ENCODE measurements around the gene POLE4.

POLE4 gene

GRCh38 chr2:75002007-75002406 lies 43.6 kb downstream of the POLE4 start:
- no peak for DNase-seq (ENCODE audit: low spot score)

GRCh38 chr2:75003276-75003675 lies 44.8 kb downstream of the POLE4 start:
- no peak for DNase-seq (ENCODE audit: low spot score)

GRCh38 chr2:75003773-75004172 lies 45.3 kb downstream of the POLE4 start:
- no peak for DNase-seq (ENCODE audit: low spot score)

- DNase-seq (ENCODE audit: low spot score) = no peak
Measured at GRCh38 chr2:75006041-75006440, 47.6 kb downstream of the POLE4 start.

- no peak for DNase-seq (ENCODE audit: low spot score)
Measured at GRCh38 chr2:75007061-75007460, 48.6 kb downstream of the POLE4 start.

- no peak for DNase-seq (ENCODE audit: low spot score)
Measured at GRCh38 chr2:75007819-75008218, 49.4 kb downstream of the POLE4 start.

GRCh38 chr2:75010571-75010970 lies 52.1 kb downstream of the POLE4 start:
- DNase-seq (ENCODE audit: low spot score) = no peak

- no peak for DNase-seq (ENCODE audit: low spot score)
Measured at GRCh38 chr2:75012080-75012479, 53.6 kb downstream of the POLE4 start.

GRCh38 chr2:75018162-75018561 lies 59.7 kb downstream of the POLE4 start:
- no peak for DNase-seq (ENCODE audit: low spot score)

All from LoVo (cell line).